BJ (cell line): ENCODE results near the gene ZNF282. TPM values are rescaled to one million over a fixed set of nuclear protein-coding genes. Genes with fewer than 3 reads are reported as not detected.

Source experiments
- CTCF ChIA-PET: fragments of 350-600 bp; formaldehyde crosslinking; extraction: SDS; loops from one replicate; lab custom pipeline; 2021; ENCODE audit warnings: antibody characterized with exemption, inconsistent platforms; lab: Yijun Ruan, JAX
- POLR2A ChIA-PET: fragments of 300-600 bp; sonication (Branson Sonifier 250); formaldehyde crosslinking; extraction: SDS; loops from one replicate; lab custom pipeline; 2021; ENCODE audit warnings: antibody characterized with exemption; lab: Charles Lee
- DNase-seq: peaks from one replicate; pipeline ENCODE4 v3.0.0-alpha.2; 2011; ENCODE audit warnings: low read depth
- H3K27me3 ChIP-seq: 2 replicates; pipeline ENCODE4 v1.6.0; 2011; ENCODE audit warnings: low read length; ENCODE audit not compliant: control insufficient read depth, insufficient read depth
- H3K36me3 ChIP-seq: 2 replicates; pipeline ENCODE4 v1.5.1; 2011; ENCODE audit warnings: low read length; ENCODE audit not compliant: control insufficient read depth, insufficient read depth
- H3K4me3 ChIP-seq: 2 replicates; pipeline ENCODE4 v1.5.1; 2011; ENCODE audit warnings: low read depth, mild to moderate bottlenecking, control low read depth, low read length
- CTCF ChIP-seq: IDR thresholded peaks from 2 replicates; pipeline ENCODE4 v1.5.1; 2011; ENCODE audit warnings: low read depth, mild to moderate bottlenecking, control low read depth, inconsistent platforms, low read length, moderate library complexity; ENCODE audit not compliant: insufficient read depth
- polyA minus RNA-seq: library from RNA; depleted of rRNA, polyadenylated mRNA; stranded (reverse); fragments of >200 nt; gene quantifications from 2 replicates; pipeline ENCODE4 v1.2.3, GENCODE V29; 2011; rRNA and poly(A)+ RNA removed
- polyA plus RNA-seq: library from polyadenylated mRNA; depleted of rRNA; stranded (reverse); fragments of >200 nt; gene quantifications from 2 replicates; pipeline ENCODE4 v1.2.3, GENCODE V29; 2011; rRNA removed

Gene ZNF282
- polyA plus RNA-seq (11.6 and 15.2 TPM in 2 replicates), polyA minus RNA-seq (16.0 and 18.7 TPM in 2 replicates)

GRCh38 chr7:149195180-149196150 is at the start of gene ZNF282:
Gene ZNF282, plus strand, starts transcription at chr7:149195546. Its CDS starts 44 bp downstream, at chr7:149195590.
- TF ChIP-seq CTCF, result peak; percentile 84
- peak within 1 kb of the TSS; percentile 84 for H3K4me3 ChIP-seq
- peak; percentile 44 for DNase-seq
- peaks cover 10% of the 10 kb centered on the region for H3K36me3 ChIP-seq
- ChIA-PET POLR2A (no interaction called here), CTCF (interaction anchor here (0.7 to 2.0 kb wide), 8 partner anchors 9 to 429 kb away, joined by 3 to 12 read pairs (median 5); partner anchors contain the start of genes ZNF212 and ZNF783)
- no peaks in the 10 kb centered on the region for H3K27me3 ChIP-seq

GRCh38 chr7:149147072-149147751 is 48.1 kb upstream of the ZNF282 start, which contains the start of gene ZNF398:
Gene ZNF398, plus strand, starts transcription at chr7:149147453. Its CDS starts 290 bp downstream, at chr7:149147743.
- no peak for DNase-seq
- no peaks in the 10 kb centered on the region for H3K36me3 ChIP-seq
- TF ChIP-seq CTCF, result peak; percentile 49
- H3K4me3 ChIP-seq, result peak within 1 kb of the TSS; percentile 90
- POLR2A ChIA-PET, result interaction anchor here (0.6 kb wide), 1 partner anchor 285 kb away, joined by 4 read pairs; no protein-coding TSS in a partner anchor
- CTCF ChIA-PET, result interaction anchor here (0.6 to 3.4 kb wide), 23 partner anchors 8 to 479 kb away, joined by 3 to 27 read pairs (median 4); partner anchors contain the start of genes ZNF425 and ZNF783
- no peaks in the 10 kb centered on the region for H3K27me3 ChIP-seq

- no peak for TF ChIP-seq CTCF
- DNase-seq, result no peak
- ChIA-PET CTCF (interaction anchor here (0.7 to 3.4 kb wide), 13 partner anchors 9 to 478 kb away, joined by 3 to 27 read pairs (median 6); partner anchors contain the start of genes ZNF425 and ZNF783), POLR2A (no interaction called here)
- Histone ChIP-seq H3K4me3 (peak overlapping the region; percentile 90), H3K27me3 (no peaks in the 10 kb centered on the region), H3K36me3 (no peaks in the 10 kb centered on the region)
Measured at GRCh38 chr7:149147752-149148653, 47.3 kb upstream of the ZNF282 start.

- no peaks in the 10 kb centered on the region for H3K27me3 ChIP-seq
- POLR2A ChIA-PET, result interaction anchor here (0.5 kb wide), 1 partner anchor 11 kb away, joined by 6 read pairs; no protein-coding TSS in a partner anchor
- DNase-seq, result no peak
- no peak for TF ChIP-seq CTCF
- H3K4me3 ChIP-seq, result no peak overlapping the region
- CTCF ChIA-PET, result no interaction called here
- peaks cover 7% of the 10 kb centered on the region for H3K36me3 ChIP-seq
Measured at GRCh38 chr7:149150981-149151380, 44.4 kb upstream of the ZNF282 start.
